Measurements from ENCODE around the gene SOWAHC.

GRCh38 chr2:109631741-109632140 lies 17.6 kb downstream of the SOWAHC start:
- TF ChIP-seq EZH2 (IDR thresholded peaks at IDR 0.05), result no peak
- no peak for TF ChIP-seq POLR2AphosphoS5 (IDR thresholded peaks at IDR 0.05; ENCODE audit: borderline replicate concordance, low read depth, low read length)
